Bone marrow (tissue), 2 donors: Measurements from ENCODE around the gene PLA2G2A.

ENCODE experiments used
- DNase-seq, 2 donors: peaks; one replicate each; lab custom pipeline; 2025; lab: John Stamatoyannopoulos, UW

PLA2G2A gene

GRCh38 chr1:19926296-19927129, 52.9 kb downstream of the PLA2G2A start:
- no peak for DNase-seq
